Parietal lobe (tissue), 1 donor: Measurements from ENCODE around the gene CCSER2. TPM values are rescaled to one million over a fixed set of nuclear protein-coding genes. Genes with fewer than 3 reads are reported as not detected.

ENCODE experiments used
- total RNA-seq: library from RNA; depleted of rRNA; stranded (reverse); fragments of >200 nt; gene quantifications from one replicate; pipeline ENCODE4 v1.2.3, GENCODE V29; 2014

Gene CCSER2, protein sequence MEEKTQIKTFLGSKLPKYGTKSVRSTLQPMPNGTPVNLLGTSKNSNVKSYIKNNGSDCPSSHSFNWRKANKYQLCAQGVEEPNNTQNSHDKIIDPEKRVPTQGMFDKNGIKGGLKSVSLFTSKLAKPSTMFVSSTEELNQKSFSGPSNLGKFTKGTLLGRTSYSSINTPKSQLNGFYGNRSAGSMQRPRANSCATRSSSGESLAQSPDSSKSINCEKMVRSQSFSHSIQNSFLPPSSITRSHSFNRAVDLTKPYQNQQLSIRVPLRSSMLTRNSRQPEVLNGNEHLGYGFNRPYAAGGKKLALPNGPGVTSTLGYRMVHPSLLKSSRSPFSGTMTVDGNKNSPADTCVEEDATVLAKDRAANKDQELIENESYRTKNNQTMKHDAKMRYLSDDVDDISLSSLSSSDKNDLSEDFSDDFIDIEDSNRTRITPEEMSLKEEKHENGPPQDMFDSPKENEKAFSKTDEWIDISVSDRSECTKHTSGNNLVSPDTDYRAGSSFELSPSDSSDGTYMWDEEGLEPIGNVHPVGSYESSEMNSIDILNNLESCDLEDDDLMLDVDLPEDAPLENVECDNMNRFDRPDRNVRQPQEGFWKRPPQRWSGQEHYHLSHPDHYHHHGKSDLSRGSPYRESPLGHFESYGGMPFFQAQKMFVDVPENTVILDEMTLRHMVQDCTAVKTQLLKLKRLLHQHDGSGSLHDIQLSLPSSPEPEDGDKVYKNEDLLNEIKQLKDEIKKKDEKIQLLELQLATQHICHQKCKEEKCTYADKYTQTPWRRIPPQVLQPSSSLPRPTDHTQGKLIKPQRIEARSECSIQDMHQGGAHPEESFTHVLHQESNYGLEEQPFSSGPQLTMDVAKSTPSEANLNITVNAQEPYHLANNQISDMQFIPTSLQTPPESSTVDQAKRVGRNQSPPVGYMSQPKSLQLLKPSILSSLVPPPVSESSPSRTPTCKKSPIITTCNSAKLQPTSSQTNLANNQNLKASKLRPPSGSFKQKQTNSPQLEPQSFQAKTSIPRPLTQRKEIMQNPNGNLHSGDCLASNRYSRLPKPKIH
- 110 TPM for total RNA-seq

DNA sequence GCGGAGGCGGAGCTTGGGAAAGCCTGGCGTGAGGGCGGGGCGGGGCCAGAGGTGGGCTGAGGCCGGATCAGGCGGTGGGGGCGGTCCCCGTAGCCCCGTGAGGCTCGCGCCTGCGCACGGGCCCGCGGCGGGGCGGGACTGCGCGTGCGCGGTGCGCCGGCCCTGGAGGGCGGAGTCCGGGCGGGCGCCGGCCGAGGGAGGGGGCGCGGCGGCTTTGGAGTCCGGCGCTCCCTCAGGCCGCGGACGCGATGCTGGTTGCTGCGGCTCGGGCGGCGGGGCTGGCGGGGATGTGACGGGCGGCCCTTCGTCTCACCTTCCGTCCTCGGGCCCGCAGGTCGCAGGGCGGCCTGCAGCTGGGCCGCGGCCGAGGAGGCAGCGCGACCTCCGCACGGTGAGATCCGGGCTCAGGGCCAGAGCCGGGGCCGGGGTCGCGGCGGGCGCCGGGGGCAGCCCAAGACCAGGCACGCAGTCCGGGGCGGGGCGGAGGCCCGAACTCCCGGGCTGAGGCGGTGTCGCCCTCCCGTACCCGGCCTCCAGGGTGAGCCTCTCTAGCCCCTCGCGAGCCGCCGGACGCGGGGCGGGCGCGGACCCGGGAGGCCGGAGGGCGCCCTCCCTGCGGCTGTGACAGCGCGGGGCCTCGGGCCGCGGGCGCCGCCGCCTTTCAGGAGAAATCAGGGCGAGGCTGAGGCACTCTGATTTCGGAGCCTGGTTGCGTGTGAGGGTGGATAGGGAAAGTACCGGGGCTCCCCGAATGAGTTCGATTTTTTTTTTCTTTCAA lies at the start of gene CCSER2:
Gene CCSER2, plus strand, starts transcription at position 172 of the 778 bp plus-strand sequence. CDS start 42,464 bp downstream, outside the sequence.

Other genes starting within 250 kb of the CCSER2 start
- gene GHITM, start 189.1 kb upstream of the CCSER2 start, total RNA-seq: 110 TPM
- gene GPR15LG, start 154.8 kb upstream of the CCSER2 start, total RNA-seq: not detected
- 5.3 TPM for gene CDHR1, start 134.1 kb upstream of the CCSER2 start, total RNA-seq
- not detected for gene LRIT2, start 103.0 kb upstream of the CCSER2 start, total RNA-seq
- not detected for gene LRIT1, start 87.0 kb upstream of the CCSER2 start, total RNA-seq
- gene RGR, start 83.5 kb upstream of the CCSER2 start, total RNA-seq: 0.31 TPM